ENCODE data around the gene RNF114.

DNA sequence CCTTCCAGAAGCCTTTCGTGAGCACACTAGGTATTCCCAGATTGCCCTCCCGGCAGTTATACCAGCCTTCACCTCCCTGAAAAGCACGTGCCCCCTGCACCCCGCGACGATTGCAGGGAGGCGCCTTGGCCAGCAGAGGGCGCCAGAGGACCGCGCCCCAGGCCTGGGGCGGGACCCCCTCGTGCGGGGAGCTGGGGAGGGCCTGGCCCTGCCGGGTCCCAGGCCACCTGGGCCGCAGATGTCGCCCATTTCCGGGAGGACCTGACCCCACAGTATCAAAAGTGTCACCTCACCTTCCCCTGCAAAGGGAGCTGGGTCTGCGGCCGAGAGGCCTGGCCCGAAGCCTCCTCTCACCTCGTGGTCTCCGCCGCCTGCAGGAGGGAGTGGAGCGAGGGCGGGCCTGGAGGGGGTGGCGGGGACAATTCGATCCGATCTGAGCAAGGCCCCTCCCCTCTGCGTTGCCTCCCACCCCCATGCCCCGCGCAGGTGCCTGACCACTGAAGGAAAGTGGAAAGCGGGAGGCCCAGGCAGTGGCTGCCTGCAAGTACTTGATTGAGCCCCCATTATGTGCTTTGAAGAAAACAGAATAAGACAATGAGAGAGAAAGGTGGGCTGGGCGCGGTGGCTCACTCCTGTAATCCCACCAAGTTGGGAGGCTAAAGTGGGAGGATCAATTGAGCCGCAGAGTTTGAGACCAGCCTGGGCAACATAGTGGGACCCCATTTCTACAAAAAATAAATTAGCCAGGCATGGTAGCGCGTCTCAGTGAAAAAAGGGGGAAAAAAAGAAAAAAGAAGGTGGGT, 43.0 kb downstream of the RNF114 start:
- TF ChIP-seq, protein P1, sequence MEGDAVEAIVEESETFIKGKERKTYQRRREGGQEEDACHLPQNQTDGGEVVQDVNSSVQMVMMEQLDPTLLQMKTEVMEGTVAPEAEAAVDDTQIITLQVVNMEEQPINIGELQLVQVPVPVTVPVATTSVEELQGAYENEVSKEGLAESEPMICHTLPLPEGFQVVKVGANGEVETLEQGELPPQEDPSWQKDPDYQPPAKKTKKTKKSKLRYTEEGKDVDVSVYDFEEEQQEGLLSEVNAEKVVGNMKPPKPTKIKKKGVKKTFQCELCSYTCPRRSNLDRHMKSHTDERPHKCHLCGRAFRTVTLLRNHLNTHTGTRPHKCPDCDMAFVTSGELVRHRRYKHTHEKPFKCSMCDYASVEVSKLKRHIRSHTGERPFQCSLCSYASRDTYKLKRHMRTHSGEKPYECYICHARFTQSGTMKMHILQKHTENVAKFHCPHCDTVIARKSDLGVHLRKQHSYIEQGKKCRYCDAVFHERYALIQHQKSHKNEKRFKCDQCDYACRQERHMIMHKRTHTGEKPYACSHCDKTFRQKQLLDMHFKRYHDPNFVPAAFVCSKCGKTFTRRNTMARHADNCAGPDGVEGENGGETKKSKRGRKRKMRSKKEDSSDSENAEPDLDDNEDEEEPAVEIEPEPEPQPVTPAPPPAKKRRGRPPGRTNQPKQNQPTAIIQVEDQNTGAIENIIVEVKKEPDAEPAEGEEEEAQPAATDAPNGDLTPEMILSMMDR (IDR thresholded peaks at IDR 0.05), result peak; percentile 98 to 100 (median 98)
- no peak for TF ChIP-seq POLR2A (IDR thresholded peaks at IDR 0.05)
